GM18861 (cell line): ENCODE results near the gene HIC2.
"Not testable (repeated sequence)": the region's sequence is repeated elsewhere in the genome, so short reads cannot be mapped to it uniquely, and the experiment has no call there.

Experiments
- ATAC-seq: cut with Tn5 transposase; IDR thresholded peaks from one replicate; pipeline ENCODE4 v1.9.1; 2021; ENCODE audit not compliant: unreplicated experiment

HIC2 gene

DNA sequence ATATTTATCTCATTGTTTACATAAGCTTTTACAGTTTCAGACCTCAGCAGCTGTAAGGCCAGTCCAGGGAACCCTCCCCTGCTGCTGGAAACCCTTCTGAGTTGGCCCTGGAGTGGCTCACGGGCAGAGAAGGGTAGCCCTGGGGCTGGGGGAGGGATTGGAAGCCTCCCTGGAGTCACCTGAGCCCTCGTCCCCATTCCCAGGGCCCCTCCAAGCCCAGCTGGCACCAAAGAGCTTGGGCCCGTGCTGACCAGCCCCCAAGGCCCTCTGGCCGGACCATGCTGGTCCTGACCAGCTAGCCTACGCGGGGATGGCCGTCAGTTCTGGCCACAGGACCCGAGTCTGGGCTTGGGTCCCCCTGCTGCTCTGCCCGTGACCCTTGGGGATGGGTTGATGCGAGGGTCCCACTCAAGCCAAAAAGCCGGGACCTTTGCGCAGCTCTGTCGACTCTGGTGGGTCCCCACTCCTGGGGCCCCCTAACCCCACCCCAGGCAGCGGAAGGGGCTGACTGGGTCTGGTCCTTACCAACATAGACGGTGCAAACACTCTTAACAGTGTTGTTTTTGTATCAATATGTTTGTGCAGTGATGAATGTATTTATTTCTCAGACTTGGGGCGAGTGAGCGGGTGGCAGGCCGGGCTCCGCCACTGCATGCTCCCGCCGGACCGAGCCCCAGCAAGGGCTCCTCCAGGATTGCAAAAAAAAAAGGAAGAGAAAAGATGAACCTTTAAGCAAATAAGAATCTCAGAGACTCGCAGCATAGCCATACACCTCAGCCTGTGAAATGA lies 32.6 kb downstream of the HIC2 start:
- no peak for ATAC-seq

DNA sequence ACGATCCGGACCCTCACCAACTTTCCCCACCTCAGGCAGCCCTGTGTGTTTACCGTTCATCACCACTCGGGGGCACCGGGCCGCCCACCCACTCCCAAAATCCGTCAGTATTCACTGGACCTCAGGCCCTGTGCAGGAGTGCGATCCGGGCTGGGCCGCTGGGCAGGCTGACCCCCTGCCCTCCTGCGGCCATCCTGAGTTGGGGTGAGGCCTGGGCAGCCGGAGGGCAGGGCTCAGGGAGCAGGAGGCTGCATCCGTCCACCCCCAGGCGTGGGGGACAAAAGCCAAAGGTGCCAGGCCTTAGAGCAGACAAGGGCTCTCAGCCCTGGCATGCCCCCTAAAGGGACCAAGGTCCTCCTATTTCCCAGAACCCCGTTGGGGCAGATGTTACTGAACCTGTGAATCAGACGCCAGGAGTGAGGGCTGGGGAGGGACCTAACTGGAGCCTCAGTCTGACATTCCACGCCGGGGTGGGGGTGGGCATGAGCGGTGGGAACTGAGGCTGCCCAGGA lies 33.2 kb downstream of the HIC2 start:
- no peak for ATAC-seq

DNA sequence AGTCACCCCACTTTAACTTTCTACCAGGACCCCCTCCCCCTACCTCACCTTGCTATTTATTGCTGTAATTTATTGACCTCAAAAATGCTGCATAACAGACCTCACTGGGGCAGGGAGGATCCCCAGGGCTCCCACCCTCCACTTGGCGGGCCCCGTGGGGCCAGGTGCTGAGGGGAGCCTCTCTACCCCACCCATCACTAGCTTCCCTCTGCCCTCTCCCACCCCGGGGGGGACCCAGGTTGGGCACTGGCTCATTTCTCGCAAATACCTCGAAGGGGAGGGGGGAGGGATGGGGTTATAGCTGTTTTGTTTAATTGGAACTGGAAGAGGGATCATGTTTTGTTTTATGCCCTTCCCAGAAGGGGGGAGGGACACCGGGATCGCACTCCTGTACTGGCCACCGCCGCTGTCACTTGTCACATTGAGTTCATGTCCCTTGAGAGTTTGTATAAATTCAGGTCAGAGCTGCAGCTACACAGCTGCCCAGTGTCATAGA lies 33.7 kb downstream of the HIC2 start:
- no peak for ATAC-seq

DNA sequence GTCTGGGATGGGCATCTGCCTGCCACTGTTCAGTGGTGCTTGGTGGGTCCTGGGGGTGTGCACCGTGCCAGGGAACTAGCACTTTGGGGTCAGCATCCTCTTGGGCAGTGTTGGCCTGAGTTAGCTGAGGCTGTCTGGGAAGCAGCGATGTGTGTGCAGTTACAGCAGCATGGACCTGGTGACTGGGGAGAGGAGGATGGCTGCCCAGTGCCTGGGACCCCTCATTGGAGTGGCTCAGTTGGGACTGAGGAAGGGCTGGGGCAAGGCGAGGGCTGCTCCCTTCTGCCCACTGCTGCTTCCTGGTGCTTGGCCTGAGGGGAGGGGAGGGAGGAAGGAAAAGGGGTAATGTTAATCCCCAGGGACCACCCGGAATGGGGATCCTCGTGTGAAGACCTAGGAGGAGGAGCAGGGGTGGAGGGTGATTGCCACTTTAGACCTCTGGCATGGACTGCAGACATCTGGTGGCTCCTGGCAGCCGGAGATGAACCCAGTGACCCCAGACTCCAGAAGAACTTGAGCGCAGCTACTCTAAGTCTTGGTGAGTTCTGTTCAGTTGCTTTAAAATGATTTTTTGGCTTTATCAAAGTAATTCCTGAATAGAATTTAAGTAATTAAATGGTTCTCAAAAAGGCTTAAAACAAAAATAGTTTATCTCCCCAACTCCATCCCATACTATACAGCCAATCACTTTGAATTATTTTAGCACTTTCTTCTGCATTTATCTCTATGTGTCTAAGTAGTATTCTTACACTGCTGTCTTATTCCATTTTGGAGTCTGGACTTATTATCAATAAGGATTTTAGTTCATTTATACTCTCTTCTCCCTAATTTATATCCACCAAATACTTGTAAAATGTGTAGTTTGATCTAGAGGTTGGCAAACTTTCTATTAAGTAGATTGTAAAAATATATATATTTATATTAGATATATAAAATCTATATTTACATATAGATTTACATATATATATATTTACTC lies 34.7 kb downstream of the HIC2 start:
- ATAC-seq: no peak

DNA sequence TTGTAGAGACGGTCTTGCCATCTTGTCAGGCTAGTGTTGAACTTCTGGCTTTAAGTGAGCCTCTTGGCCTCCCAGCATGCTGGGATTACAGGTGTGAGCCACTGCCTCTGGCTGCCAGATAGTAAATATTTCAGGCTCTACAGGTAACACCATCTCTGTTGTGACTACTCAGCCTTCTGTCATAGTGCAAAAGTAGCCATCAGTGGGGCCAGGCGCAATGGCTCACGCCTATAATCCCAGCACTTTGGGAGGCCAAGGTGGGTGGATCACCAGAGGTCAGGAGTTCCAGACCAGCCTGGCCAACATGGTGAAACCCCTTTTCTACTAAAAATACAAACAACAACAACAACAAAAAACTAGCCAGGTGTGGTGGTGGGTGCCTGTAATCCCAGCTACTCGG lies 35.5 kb downstream of the HIC2 start:
- not testable (repeated sequence) for ATAC-seq

DNA sequence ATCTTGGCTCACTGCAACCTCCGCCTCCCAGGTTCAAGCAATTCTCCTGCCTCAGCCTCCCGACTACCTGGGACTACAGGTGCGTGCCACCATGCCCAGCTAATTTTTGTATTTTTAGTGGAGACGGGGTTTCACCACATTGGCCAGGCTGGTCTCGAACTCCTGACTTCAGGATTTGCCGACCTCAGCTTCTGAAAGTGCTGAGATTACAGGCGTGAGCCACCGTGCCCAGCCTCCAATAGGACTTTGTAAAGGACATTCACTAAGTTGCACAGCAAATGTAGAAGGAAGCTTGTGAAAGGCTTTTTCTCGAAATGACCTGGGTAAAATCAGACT lies 37.8 kb downstream of the HIC2 start:
- not testable (repeated sequence) for ATAC-seq

DNA sequence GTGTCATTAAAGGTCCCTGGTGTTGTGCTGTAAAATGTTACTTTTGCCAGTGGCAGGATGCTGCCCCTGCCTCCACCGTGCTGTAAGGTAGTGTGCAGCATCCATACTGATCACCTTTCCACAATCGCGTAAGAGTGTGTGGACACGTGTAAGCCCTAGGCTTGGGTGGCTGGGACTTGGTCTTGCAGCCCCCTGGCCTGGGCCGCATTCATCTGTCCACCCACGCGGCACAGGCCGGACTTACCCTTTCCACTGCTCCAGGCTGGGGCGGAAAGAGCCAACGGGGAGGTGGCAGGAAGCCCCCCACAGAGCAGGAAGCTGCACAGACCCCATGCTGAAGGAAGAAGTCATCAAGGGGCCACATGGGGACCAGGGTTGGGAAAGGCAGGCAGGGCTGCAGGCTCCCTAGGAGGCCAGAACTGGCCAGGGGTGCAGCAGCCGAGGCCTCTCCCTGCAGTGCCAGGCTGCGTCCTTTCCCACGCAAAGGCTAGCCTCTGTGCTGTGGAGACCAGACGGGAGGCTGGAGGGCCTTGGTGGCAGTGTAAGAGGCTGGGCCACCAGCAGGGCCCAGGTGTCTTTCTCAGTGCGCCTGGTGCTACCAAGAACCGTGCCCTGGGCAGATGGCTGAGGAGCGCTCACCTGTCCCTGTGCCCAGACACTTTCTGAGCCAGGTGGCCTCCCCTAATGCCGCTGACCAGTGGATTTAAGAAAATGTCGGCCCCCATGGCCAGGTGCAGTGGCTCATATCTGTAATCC lies 38.3 kb downstream of the HIC2 start:
- ATAC-seq: no peak

DNA sequence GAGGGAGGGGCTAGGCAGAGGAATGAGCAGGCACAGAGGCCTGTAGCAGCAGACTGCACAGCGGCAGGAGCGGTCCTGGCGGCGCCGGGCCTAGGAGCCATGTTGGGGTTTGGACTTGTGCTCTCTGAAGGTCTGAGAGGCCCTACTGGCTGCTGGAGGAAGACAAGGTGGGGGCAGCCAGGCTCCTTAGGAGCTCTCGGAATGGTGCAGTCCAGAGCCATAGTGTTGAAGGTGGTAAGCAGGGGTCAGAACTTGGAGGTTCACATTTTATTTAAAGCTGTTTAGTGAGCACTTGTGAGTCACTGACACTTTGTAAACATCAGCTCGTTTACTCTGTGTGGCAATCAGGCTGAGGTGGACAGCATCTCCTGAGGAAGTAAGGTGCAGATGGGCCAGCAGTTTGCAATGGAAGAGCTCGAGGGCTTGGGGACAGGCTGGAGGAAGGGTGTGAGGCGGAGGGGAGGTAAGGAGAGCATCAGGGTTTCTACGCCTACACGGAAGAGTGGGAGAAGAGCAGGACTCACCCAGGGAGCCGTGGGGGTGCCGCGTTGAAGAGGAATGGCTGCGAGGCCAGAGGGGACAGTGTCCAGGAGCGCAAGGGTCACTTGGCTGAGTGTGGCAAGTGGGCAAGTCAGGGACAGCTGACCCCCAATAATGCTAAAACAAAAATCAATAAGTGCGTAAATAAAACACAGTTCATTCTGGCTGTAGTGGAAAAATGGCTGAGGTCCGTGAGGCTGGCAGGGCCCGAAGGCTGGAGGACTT lies 40.0 kb downstream of the HIC2 start:
- no peak for ATAC-seq

DNA sequence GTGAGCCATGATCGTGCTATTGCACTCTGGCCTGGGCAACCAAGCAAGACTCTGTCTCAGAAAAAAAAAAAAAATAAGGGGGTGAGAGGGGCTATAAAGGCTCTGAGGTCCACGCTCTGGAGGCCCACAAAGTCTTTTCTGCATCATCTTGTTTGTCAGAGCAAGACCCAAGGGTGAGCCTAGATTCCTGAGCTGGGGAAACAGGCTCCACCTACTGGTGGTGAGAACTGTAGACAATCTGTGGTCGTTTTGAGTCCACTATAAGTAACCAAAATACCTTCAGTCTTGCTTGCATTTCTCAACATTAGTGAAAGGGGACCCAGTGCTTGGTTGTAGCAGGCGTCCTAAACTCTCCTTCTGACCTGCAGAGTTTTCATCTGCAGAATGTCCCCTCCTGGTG lies 45.5 kb downstream of the HIC2 start:
- not testable (repeated sequence) for ATAC-seq

DNA sequence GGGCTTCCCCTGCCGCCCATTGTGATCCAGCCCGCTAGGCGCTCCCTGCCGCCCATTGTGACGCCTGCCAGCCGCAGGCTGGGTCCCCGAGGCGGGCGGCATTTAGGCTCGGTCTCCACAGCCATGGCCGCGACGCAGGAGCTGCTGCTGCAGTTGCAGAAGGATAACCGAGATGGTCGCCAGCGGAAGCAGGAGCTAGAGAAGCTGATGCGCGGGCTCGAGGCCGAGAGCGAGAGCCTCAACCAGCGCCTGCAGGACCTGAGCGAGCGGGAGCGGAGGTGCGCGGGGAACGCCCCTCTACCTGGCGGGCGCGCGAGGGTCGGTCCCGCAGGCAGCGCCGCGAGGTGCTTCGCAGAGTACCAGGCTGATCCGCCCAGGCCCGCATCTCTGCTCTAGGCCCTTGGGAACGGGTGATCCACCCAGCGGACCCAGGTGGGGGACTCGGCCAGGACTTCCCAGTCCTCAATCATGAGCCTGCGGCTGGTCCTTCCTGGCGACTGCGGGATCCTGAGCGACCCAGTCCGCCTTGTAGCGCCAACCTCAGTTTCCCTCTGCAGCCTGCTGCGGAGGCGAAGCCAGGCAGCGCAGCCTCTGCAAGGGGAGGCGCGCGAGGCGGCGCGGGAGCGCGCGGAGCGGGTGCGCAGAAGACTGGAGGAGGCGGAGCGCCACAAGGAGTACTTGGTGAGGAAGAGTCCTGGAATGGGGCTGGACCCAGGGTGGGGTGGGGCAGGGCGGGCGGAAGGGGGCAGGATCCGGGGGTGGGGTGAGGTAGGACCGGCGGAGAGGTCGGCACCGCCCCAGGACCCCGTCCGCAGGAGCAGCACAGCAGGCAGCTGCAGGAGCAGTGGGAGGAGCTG lies 50.4 kb downstream of the HIC2 start, which contains the start of gene TMEM191C:
Gene TMEM191C, plus strand, starts transcription at position 51 of the 857 bp plus-strand sequence. Its CDS starts 73 bp downstream, at position 124.
- peak; percentile 18 for ATAC-seq

DNA sequence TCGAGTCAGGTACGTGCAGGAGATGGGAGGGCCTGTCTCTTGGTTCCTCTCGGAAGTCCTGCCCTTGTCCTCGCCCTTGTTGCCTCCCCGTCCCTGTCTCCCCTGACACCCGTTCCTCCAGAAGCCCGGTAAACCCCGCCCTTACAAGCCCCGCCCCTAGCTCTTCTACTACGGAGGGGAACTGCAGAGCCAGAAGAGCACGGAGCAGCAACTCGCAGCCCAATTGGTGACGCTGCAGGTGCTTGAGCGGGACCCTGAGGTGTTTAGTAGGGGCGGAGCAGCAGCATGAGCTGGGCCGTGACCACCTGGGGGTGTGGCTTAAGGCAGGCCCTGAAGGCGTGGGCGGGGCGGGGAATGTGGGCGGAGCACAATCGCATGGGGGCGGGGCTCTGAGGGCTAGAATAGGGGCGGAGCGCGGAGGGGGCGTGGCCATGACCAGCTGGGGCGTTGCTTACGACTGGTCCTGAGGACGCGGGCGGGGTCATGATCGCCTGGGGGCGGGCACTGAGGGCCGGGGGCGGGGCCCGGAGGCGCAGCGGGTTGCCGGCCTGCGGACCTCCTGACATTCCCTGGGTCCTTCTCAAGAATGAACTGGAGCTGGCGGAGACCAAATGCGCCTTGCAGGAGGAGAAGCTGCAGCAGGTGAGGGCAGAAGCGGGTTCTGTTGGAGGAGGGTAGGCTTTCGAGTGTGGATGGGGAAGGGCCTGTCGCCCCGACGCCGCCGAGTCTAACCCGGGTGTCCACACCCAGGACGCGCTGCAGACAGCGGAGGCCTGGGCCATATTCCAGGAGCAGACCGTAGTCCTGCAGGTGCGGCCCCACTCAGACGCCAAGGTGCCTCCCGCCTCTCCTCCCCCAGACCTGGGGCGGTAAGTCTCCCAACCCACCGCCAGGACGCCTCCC lies 51.3 kb downstream of the HIC2 start:
- peak; percentile 66 for ATAC-seq

DNA sequence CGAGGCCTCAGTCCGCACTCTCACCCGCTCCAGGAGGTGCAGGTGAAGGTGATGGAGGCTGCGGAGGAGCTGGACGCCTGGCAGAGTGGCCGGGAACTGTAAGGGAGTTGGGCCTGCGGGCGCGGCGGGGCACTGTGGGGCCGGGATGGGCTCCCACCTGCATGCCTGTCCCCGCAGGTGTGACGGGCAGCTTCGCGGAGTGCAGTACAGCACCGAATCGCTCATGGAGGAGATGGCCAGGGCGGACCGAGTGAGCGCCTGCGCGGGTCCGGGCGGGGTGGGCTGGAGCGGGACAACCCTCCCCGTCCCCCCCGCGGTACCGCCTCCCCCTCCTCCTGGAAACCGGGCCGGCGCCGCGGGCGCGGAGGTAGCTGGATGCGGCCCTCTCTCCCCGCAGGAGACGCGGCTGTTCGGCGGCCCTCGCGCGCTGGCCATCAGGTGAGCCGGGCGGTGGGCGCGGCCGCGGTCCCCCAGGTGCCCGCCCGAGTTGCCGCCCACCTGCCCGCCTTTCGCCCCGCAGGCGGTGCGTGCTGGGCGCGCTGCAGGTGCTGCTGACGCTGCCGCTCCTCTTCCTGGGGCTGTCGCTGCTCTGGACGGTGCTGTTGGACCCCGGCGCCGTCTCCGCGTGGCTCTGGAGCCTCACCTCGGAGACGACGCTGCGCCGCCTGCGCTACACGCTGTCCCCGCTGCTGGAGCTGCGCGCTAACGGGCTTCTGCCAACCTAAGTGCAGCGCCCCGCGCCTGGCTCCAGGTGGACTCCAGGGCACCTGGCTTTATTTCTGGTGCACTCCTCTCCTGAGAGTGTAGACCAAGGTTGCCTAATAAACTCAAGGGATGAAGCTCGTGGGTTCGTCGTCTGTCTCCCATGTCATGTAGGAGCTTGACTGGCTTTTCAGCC lies 52.2 kb downstream of the HIC2 start:
- ATAC-seq: not testable (repeated sequence)

DNA sequence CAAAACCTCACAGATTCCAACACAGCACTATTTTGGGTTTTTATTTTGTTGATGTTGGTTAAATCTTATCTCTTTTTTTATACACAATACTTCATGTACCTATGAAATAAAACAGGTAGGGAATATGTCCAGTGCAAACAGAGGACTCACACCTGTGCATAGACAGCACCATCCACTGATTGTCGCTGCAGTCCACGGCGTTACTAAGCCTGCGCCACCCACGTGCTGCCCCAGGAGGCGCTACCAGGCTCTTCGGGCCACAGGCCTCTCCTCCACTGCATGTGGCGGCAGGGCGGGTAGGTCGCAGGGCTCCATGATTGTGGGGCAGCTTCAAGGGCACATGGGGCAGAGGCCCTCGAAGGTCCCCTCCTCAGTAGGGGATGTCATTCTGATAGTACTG lies 55.8 kb downstream of the HIC2 start:
- ATAC-seq: not testable (repeated sequence)

DNA sequence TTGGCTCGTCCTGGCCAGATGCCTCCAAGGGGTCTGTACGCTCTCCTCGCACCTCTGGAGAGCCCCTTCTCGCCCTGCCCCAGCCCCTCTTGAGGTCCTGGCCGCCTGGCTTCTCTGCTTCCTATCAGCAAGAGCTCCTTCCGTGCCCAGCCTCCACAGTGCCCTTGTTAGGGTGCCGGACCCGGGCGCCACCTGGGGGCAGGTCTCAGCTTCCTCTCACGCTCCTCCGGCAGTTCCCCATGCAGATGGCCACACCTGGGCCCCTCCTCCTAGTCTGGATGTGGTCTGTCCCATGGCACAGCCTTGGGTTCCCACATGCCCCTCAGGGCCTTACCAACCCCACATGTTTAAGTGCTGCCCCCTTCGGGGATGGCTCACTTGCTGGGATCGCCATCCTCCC lies 56.5 kb downstream of the HIC2 start:
- ATAC-seq: not testable (repeated sequence)

DNA sequence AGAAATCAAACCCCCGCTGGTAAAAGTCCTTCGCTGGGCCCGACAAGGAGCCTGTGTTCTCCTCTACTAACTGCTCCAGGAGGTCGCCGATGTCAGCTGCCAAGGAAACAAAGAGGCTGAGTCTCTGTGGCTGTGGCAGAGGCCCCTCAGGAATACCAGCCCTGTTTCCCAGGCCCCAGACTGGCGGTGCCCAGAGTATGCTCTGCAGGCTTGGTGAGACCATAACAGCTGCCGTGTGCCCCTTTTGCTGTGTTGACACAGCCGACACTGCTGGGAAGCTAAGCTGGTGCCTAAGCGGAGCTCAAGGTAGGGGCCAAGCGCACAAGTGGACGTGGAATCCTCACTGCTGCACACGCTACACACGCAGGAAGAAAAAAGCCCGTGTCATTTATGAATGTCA lies 66.9 kb downstream of the HIC2 start:
- not testable (repeated sequence) for ATAC-seq

DNA sequence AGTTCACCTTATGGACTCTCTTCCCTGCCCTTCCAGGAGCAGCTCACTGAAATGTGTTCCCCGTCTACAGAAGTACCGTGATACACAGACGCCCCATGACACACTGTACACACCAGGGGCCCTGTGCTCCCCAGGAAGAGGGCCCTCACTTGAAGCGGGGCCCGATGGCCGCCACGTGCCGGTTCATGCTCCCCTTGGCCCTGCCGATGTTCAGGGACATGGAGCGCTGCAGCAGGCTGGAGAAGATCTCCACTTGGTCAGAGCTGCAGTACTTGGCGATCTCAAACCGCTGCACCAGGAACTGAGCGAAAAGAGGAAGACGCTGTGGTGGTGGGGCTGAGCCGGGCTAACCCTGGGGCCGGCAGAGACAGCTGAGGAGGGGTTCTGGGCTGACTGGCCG lies 70.6 kb downstream of the HIC2 start:
- not testable (repeated sequence) for ATAC-seq

DNA sequence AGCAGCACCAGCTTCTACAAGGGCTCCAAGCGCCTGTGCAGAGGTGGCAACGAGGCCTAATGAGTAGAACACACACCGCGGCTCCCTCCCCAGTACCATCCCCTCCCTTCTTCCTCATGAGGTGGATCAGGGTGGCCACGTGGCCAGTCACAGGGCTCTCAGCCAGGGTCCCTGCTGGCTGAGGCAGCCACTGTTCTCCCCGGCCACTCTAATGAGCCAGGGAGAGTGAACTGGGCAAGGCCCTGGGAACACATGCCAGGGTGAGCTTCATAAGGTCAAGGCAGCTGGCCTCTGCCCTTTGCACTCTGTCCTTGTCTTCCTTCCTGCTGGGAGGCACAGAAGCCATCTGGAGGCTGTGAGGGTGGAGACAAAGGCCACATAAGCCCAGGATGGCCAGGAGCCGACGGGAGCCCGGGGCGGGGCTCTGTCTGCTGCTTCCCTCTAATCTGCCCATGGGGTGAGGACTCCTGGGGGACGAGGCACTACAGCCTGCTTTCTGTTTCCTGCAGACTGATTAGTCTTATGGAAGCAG lies 72.0 kb downstream of the HIC2 start:
- ATAC-seq: not testable (repeated sequence)
